ENCODE results near the gene ZEB1. TPM values are rescaled to one million over a fixed set of nuclear protein-coding genes. Genes with fewer than 3 reads are reported as not detected.
A peak's percentile ranks its signal among the peaks of the same experiment; 100 is the strongest.

The ZEB1 gene
- total RNA-seq, 4 donors from 2014 or later: 124 to 189 (median 154) TPM

DNA sequence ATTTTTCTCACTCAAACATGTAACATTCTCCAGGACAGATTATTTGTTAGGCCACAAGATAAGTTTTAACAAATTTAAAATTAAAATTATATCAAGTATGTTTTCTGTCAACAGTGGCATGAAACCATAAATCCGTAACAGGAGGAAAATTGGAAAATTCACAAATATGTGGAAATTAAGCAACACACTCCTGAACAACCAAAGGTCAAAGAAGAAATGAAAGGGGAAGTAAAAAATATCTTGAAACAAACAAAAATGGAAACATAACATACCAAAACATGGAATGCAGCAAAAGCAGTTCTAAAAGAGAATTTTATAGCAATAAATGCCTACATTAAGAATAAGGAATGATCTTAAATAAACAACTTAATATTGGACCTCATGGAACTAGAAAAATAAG, 147.3 kb downstream of the ZEB1 start:
- WGBS: 79% methylated on average over 1 of the region's 1 CpG
- no peak for DNase-seq (ENCODE audit: extremely low spot score)
- intact Hi-C loops (cut with DNase I): no loop called here
- no peak overlapping the region for H3K27ac ChIP-seq (replicated peaks in 1 of 4)
- H3K27me3 ChIP-seq: no peaks in the 10 kb centered on the region
- H3K4me3 ChIP-seq: no peak overlapping the region
- peaks cover 0 to 23% (median 16%) of the 10 kb centered on the region in 4 donors for H3K9me3 ChIP-seq
- H3K36me3 ChIP-seq: peaks cover 7 to 69% (median 41%) of the 10 kb centered on the region in 4 donors
- no peak for TF ChIP-seq POLR2A (IDR thresholded peaks at IDR 0.05; ENCODE audit: low read depth)
- H3K4me1 ChIP-seq: no peaks in the 10 kb centered on the region

DNA sequence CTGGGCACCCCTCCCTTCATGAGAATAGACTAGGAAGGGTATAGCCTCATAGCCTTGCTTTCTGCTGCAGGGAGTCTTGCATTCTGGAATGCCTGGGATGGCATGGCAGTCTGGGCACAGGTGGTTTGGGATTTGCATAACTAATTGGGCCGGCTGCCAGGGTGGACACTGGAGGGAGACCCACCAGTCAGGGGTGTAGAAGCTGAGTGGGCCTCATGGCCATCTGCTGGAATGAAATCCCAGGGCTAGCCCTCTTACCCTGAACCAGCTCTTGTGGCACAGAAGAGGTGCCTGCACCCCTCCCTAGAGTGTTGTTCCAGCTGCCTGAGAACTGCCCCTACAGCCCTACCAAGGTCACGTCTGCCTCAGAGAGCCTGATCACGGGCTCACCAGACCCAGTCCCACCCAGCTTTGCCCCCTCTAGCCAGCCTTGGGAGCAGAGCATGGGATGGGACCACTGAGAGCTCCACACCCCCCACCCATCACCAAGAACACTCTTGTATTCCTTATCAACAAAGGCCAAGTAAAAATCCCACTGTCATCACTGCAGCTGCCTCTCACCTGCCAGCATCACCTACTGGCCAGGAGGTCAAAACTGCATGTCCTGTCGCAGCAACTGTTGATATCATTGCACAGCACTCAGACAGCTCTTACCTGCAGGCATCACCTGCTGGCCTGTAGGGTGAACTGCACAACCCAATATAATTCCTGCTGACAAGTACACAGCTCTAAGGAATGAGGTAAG, 148.9 kb downstream of the ZEB1 start:
- no peak overlapping the region for H3K27ac ChIP-seq (replicated peaks in 1 of 4)
- WGBS: 97% methylated on average over 4 of the region's 4 CpGs
- no peak for DNase-seq (ENCODE audit: extremely low spot score)
- peaks cover 7 to 52% (median 34%) of the 10 kb centered on the region in 4 donors for H3K36me3 ChIP-seq
- intact Hi-C loops (cut with DNase I): no loop called here
- H3K4me3 ChIP-seq: no peak overlapping the region
- H3K9me3 ChIP-seq: peaks cover 0 to 23% (median 16%) of the 10 kb centered on the region in 4 donors
- H3K27me3 ChIP-seq: no peaks in the 10 kb centered on the region
- no peaks in the 10 kb centered on the region for H3K4me1 ChIP-seq
- TF ChIP-seq POLR2AphosphoS5 (IDR thresholded peaks at IDR 0.05) (no peak), EP300 (IDR thresholded peaks at IDR 0.05) (no peak)
- TF ChIP-seq, protein P1, sequence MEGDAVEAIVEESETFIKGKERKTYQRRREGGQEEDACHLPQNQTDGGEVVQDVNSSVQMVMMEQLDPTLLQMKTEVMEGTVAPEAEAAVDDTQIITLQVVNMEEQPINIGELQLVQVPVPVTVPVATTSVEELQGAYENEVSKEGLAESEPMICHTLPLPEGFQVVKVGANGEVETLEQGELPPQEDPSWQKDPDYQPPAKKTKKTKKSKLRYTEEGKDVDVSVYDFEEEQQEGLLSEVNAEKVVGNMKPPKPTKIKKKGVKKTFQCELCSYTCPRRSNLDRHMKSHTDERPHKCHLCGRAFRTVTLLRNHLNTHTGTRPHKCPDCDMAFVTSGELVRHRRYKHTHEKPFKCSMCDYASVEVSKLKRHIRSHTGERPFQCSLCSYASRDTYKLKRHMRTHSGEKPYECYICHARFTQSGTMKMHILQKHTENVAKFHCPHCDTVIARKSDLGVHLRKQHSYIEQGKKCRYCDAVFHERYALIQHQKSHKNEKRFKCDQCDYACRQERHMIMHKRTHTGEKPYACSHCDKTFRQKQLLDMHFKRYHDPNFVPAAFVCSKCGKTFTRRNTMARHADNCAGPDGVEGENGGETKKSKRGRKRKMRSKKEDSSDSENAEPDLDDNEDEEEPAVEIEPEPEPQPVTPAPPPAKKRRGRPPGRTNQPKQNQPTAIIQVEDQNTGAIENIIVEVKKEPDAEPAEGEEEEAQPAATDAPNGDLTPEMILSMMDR (IDR thresholded peaks at IDR 0.05): peak in 1 of 3 experiments; percentile 22

DNA sequence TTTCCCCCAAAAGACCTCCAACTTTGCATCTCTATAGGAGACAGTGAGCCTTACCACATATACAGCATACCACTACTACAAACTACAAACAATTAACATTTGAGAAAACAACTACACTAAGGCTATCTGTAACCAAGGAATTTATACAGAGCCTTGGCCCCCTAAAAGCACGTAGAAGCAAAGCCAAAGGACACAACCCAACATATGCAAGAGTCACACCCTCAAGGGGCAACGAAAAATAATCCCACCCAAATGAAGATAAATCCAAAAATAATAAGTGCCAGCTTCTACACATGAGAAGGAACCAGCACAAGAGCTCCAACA, 149.5 kb downstream of the ZEB1 start:
- Histone ChIP-seq H3K4me1 (no peaks in the 10 kb centered on the region), H3K36me3 (peaks cover 7 to 47% (median 29%) of the 10 kb centered on the region in 4 donors), H3K27ac (replicated peaks in 1 of 4) (no peak overlapping the region), H3K27me3 (no peaks in the 10 kb centered on the region), H3K4me3 (no peak overlapping the region), H3K9me3 (peaks cover 0 to 19% (median 13%) of the 10 kb centered on the region in 4 donors)
- WGBS: 89% methylated on average over 2 of the region's 2 CpGs
- intact Hi-C loops (cut with DNase I): no loop called here
- TF ChIP-seq, protein P1 (IDR thresholded peaks at IDR 0.05): no peak
- TF ChIP-seq POLR2A (IDR thresholded peaks at IDR 0.05; ENCODE audit: low read depth) (no peak), POLR2AphosphoS5 (IDR thresholded peaks at IDR 0.05) (no peak)
- DNase-seq (ENCODE audit: extremely low spot score): no peak

DNA sequence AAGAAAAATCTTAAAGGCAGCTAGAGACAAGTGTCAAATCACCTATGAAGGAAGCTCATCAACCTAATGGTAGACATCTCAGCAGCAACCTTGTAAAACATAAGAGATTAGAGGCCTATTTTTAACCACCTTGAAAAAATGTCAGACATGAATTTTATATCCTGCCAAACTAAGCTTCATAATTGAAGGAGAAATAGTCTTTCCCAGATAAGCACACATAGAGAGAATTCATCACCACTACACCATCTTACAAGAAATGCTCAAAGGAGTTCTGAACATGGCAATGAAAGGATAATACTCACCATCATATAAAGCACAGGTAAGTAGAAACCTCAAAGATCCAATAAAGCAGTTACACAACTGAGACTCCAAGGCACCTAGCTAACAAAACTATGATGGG, 156.5 kb downstream of the ZEB1 start:
- peaks cover 0 to 15% (median 12%) of the 10 kb centered on the region in 4 donors for H3K9me3 ChIP-seq
- H3K27me3 ChIP-seq: no peaks in the 10 kb centered on the region
- no peak overlapping the region for H3K4me3 ChIP-seq
- no peaks in the 10 kb centered on the region for H3K36me3 ChIP-seq
- no peaks in the 10 kb centered on the region for H3K4me1 ChIP-seq
- TF ChIP-seq POLR2A (IDR thresholded peaks at IDR 0.05; ENCODE audit: low read depth): no peak
- no peak for TF ChIP-seq POLR2AphosphoS5 (IDR thresholded peaks at IDR 0.05)
- no peak for TF ChIP-seq EP300 (IDR thresholded peaks at IDR 0.05)
- TF ChIP-seq, protein P1 (IDR thresholded peaks at IDR 0.05): no peak
- intact Hi-C loops (cut with DNase I): no loop called here
- DNase-seq (ENCODE audit: extremely low spot score): no peak
- no peak overlapping the region for H3K27ac ChIP-seq (replicated peaks in 1 of 4)

DNA sequence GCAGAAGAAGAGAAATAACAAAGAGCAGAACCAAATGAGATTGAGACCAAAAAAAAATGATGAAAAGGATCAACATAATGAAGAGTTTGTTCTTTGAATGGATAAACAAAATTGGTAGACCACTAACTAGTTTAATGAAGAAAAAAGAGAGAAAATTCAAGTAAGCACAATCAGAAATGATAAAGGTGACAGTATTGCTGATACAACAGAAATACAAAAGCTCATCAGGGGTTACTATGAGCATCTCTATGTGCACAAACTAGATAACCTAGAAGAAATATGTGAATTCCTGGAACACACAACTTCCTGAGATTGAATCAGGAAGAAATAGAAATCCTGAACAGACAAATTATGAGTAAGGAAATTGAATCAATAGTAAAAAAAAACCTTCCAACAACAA, 157.1 kb downstream of the ZEB1 start:
- Histone ChIP-seq H3K27ac (replicated peaks in 1 of 4) (no peak overlapping the region), H3K36me3 (no peaks in the 10 kb centered on the region), H3K4me3 (no peak overlapping the region), H3K9me3 (peaks cover 0 to 15% (median 12%) of the 10 kb centered on the region in 4 donors), H3K27me3 (no peaks in the 10 kb centered on the region), H3K4me1 (no peaks in the 10 kb centered on the region)
- no peak for DNase-seq (ENCODE audit: extremely low spot score)
- no peak for TF ChIP-seq POLR2A (IDR thresholded peaks at IDR 0.05; ENCODE audit: low read depth)
- intact Hi-C loops (cut with DNase I): no loop called here

DNA sequence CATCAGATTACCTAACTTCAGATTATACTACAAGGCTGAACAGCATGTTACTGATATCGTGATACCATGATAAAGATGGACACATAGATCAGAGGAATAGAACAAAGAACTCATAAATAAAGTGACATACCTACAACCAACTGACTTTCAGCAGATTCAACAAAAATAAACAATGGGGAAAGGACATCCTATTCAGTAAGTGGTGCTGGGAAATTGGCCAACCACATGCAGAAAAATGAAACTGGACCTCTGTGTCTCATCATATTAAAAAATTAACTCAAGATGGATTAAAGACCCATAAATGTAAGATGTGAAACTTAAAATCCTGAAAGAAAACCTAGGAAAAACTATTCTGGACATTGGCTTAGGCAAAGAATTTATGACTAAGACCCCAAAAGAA, 158.6 kb downstream of the ZEB1 start:
- 55% methylated on average over 1 of the region's 1 CpG for WGBS
- no peaks in the 10 kb centered on the region for H3K27me3 ChIP-seq
- H3K27ac ChIP-seq (replicated peaks in 1 of 4): no peak overlapping the region
- peaks cover 0 to 15% (median 12%) of the 10 kb centered on the region in 4 donors for H3K9me3 ChIP-seq
- no peaks in the 10 kb centered on the region for H3K36me3 ChIP-seq
- TF ChIP-seq POLR2AphosphoS5 (IDR thresholded peaks at IDR 0.05) (no peak), POLR2A (IDR thresholded peaks at IDR 0.05; ENCODE audit: low read depth) (no peak), EP300 (IDR thresholded peaks at IDR 0.05) (no peak)
- TF ChIP-seq, protein P1 (IDR thresholded peaks at IDR 0.05): no peak
- intact Hi-C loops (cut with DNase I): no loop called here
- DNase-seq (ENCODE audit: extremely low spot score): no peak
- H3K4me1 ChIP-seq: no peaks in the 10 kb centered on the region
- no peak overlapping the region for H3K4me3 ChIP-seq

All from esophagus muscularis mucosa (tissue), 4 donors.